Ishikawa (cell line): ENCODE measurements around the gene BIRC6.

Experiments used
- CEBPB ChIP-seq: IDR thresholded peaks from 2 replicates; pipeline ENCODE4 v1.6.1; 2012
- CREB1 ChIP-seq: IDR thresholded peaks from 2 replicates; pipeline ENCODE4 v1.6.1; 2012; ENCODE audit warnings: low read depth
- EGR1 ChIP-seq: IDR thresholded peaks from 2 replicates; pipeline ENCODE4 v1.6.1; 2012
- EP300 ChIP-seq: IDR thresholded peaks from 2 replicates; pipeline ENCODE4 v1.6.1; 2012; ENCODE audit warnings: borderline replicate concordance
- FOXM1 ChIP-seq: IDR thresholded peaks from 2 replicates; pipeline ENCODE4 v1.6.1; 2012; ENCODE audit warnings: low read depth, borderline replicate concordance
- MAX ChIP-seq: IDR thresholded peaks from 2 replicates; pipeline ENCODE4 v1.6.1; 2012
- NFIC ChIP-seq: IDR thresholded peaks from 2 replicates; pipeline ENCODE4 v1.6.1; 2012
- RAD21 ChIP-seq: IDR thresholded peaks from 2 replicates; pipeline ENCODE4 v1.6.1; 2012; ENCODE audit warnings: low read depth
- REST ChIP-seq: IDR thresholded peaks from 2 replicates; pipeline ENCODE4 v1.6.1; 2012; ENCODE audit warnings: low read depth, mild to moderate bottlenecking
- TAF1 ChIP-seq: IDR thresholded peaks from 2 replicates; pipeline ENCODE4 v1.6.1; 2012; ENCODE audit warnings: low read depth, mild to moderate bottlenecking
- TCF12 ChIP-seq: IDR thresholded peaks from 2 replicates; pipeline ENCODE4 v1.6.1; 2012; ENCODE audit warnings: low read depth
- TEAD4 ChIP-seq: IDR thresholded peaks from 2 replicates; pipeline ENCODE4 v1.6.1; 2012
- USF1 ChIP-seq: IDR thresholded peaks from 2 replicates; pipeline ENCODE4 v1.6.1; 2012
- YY1 ChIP-seq: IDR thresholded peaks from 2 replicates; pipeline ENCODE4 v1.6.1; 2012; ENCODE audit warnings: low read depth
- ZBTB7A ChIP-seq: IDR thresholded peaks from 2 replicates; pipeline ENCODE4 v1.6.1; 2012; ENCODE audit warnings: low read depth

BIRC6 gene

GRCh38 chr2:32457814-32458213, 101.0 kb downstream of the BIRC6 start:
- TF ChIP-seq EGR1: no peak
- TF ChIP-seq YY1: no peak

GRCh38 chr2:32463110-32463509, 106.3 kb downstream of the BIRC6 start:
- TF ChIP-seq TEAD4 (no peak), CREB1 (no peak), MAX (no peak), RAD21 (no peak), FOXM1 (no peak), YY1 (no peak), EP300 (no peak), TCF12 (no peak), TAF1 (no peak), CEBPB (no peak), NFIC (no peak), EGR1 (no peak), ZBTB7A (no peak), USF1 (no peak), REST (no peak)

- TF ChIP-seq MAX (no peak), FOXM1 (no peak), CREB1 (no peak), ZBTB7A (no peak), RAD21 (no peak), TAF1 (no peak), EGR1 (no peak)
Measured at GRCh38 chr2:32464431-32464830, 107.6 kb downstream of the BIRC6 start.

GRCh38 chr2:32472605-32473004, 115.8 kb downstream of the BIRC6 start:
- no peak for TF ChIP-seq TCF12
- no peak for TF ChIP-seq REST
- TF ChIP-seq EGR1: no peak
- no peak for TF ChIP-seq NFIC
- no peak for TF ChIP-seq RAD21
- TF ChIP-seq EP300: no peak
- no peak for TF ChIP-seq CEBPB
- TF ChIP-seq FOXM1: no peak
- TF ChIP-seq TEAD4: no peak
- no peak for TF ChIP-seq CREB1
- TF ChIP-seq TAF1: no peak
- no peak for TF ChIP-seq YY1
- no peak for TF ChIP-seq USF1
- no peak for TF ChIP-seq ZBTB7A
- no peak for TF ChIP-seq MAX

GRCh38 chr2:32474381-32474780, 117.6 kb downstream of the BIRC6 start:
- no peak for TF ChIP-seq TCF12

- TF ChIP-seq YY1 (no peak), RAD21 (no peak), NFIC (no peak), REST (no peak), TCF12 (no peak), CREB1 (no peak), TAF1 (no peak), TEAD4 (no peak), EGR1 (no peak), ZBTB7A (no peak), MAX (no peak), FOXM1 (no peak), CEBPB (no peak), EP300 (no peak), USF1 (no peak)
Measured at GRCh38 chr2:32478889-32479620, 122.2 kb downstream of the BIRC6 start.
